ENCODE measurements around the gene TNNC2. TPM values are rescaled to one million over a fixed set of nuclear protein-coding genes. Genes with fewer than 3 reads are reported as not detected.

The TNNC2 gene
- total and polyA plus RNA-seq, 2 of the 8 experiments (the other 6 are each of a cell fraction or from before 2014, with no cell fraction given): 5.7 to 7.6 TPM

DNA sequence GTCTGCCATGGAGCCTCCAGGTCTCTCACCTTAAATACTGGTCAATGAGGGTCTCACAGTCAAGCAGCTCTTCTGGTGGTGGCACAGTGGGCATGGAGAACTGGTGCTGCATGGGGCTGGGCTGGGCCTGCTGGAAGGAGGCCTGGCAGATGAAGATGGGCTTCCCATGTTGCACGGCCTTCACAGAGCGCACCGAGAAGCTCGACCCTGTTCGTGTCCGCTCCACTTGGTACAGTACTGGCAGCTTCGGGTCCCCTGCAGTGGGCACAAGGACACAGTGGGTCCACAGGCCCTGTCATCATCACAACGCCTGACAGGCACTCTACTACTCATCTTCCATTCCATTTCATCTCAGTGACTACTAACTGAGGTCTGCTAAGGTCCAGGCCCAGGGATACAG is 21.3 kb upstream of the TNNC2 start (continued):
- TF ChIP-seq JUND (IDR thresholded peaks at IDR 0.05; ENCODE audit: low read length) (no peak), EP300 (IDR thresholded peaks at IDR 0.05; ENCODE audit: borderline replicate concordance in 1 of 2, low read depth in 2 of 2, low read length in 2 of 2) (no peak), FOSL1 (IDR thresholded peaks at IDR 0.05; ENCODE audit: insufficient read depth, low read depth, low read length) (no peak), YY1 (IDR thresholded peaks at IDR 0.05; ENCODE audit: low read depth, low read length) (no peak), SIRT6 (IDR thresholded peaks at IDR 0.05; ENCODE audit: low read length) (no peak), HDAC6 (IDR thresholded peaks at IDR 0.05; ENCODE audit: low read depth, low read length) (no peak)

All from H1 (cell line).